Prostate gland (tissue), 2 donors: ENCODE results near the gene PRKCQ. TPM values are rescaled to one million over a fixed set of nuclear protein-coding genes. Genes with fewer than 3 reads are reported as not detected.
A peak's percentile ranks its signal among the peaks of the same experiment; 100 is the strongest.

Source experiments
- DNase-seq: peaks from one replicate; pipeline ENCODE4 v3.0.0-alpha.2; 2019; ENCODE audit warnings: low spot score
- H3K27ac ChIP-seq, 2 donors: fragments of 200-600 bp; sonication (generic); 2 replicates each; pipeline ENCODE4 v1.5.1; 2017 to 2019
- H3K27me3 ChIP-seq: fragments of 200-600 bp; sonication (generic); replicated peaks from 2 replicates; pipeline ENCODE4 v1.5.1; 2019; ENCODE audit not compliant: insufficient read depth
- H3K36me3 ChIP-seq, 2 donors: fragments of 200-600 bp; sonication (generic); 1 replicate in 1 of 2; 2 replicates in 1 of 2; pipeline versions ENCODE4 v1.5.1 to v1.8.1; 2017 to 2019
- H3K4me1 ChIP-seq: fragments of 200-600 bp; sonication (generic); replicated peaks from 2 replicates; pipeline ENCODE4 v1.5.1; 2019
- H3K4me3 ChIP-seq, 2 donors: fragments of 200-600 bp; sonication (generic); 2 replicates each; pipeline ENCODE4 v1.5.1; 2017 to 2019
- H3K9me3 ChIP-seq: fragments of 200-600 bp; sonication (generic); 2 replicates; pipeline ENCODE4 v1.5.1; 2017
- CTCF ChIP-seq, 4 experiments: fragments of 200-600 bp in 2 of 4; fragments of 450-650 bp in 2 of 4; sonication (generic) in 2 of 4; IDR thresholded peaks; 1 replicate in 3 of 4; 2 replicates in 1 of 4; pipeline ENCODE4 v1.5.1; 2016 to 2019; ENCODE audit warnings: antibody characterized with exemption in 4 of 4, mild to moderate bottlenecking in 2 of 4, moderate library complexity in 2 of 4
- POLR2A ChIP-seq: fragments of 450-650 bp; IDR thresholded peaks from one replicate; pipeline ENCODE4 v1.6.1; 2016; ENCODE audit warnings: antibody characterized with exemption, mild to moderate bottlenecking
- POLR2AphosphoS5 ChIP-seq: sonication (generic); formaldehyde crosslinking; IDR thresholded peaks from one replicate; pipeline ENCODE4 v1.6.1; 2017; ENCODE audit warnings: antibody characterized with exemption
- WGBS: methylation state at CpG from one replicate; pipeline ENCODE4 v1.1.5; 2018; 5-methylcytosine and 5-hydroxymethylcytosine counted together
- intact Hi-C: fragments of 100-400 bp; cut with DNase I; formaldehyde crosslinking; loops from one replicate; pipeline ENCODE4 v1.14.2; 2022
- total RNA-seq, 2 donors: library from RNA; depleted of rRNA; stranded (reverse); fragments of >200 nt; gene quantifications; one replicate each; pipeline ENCODE4 v1.1.0, GENCODE V29; 2016

The PRKCQ gene
- total RNA-seq, 2 donors from 2014 or later = 0.87 to 1.4 TPM

- no peaks in the 10 kb centered on the region for H3K9me3 ChIP-seq
- peak; percentile 49 for DNase-seq
- H3K4me1 ChIP-seq = no peaks in the 10 kb centered on the region
- WGBS = 3% methylated on average over 42 of the region's 56 CpGs
- H3K36me3 ChIP-seq = no peaks in the 10 kb centered on the region
- no peaks in the 10 kb centered on the region for H3K27me3 ChIP-seq
- peak overlapping the region; percentile 48 to 51 for H3K4me3 ChIP-seq
- H3K27ac ChIP-seq = peak overlapping the region; percentile 10 to 53
- intact Hi-C loops = no loop called here
- TF ChIP-seq POLR2A = peak; percentile 11
- peak; percentile 50 to 79 (median 55) for TF ChIP-seq CTCF (IDR thresholded peaks at IDR 0.05)
- TF ChIP-seq POLR2AphosphoS5 = no peak
Measured at GRCh38 chr10:6580279-6581029, 378 bp upstream of the PRKCQ start.

- Histone ChIP-seq H3K36me3 (no peaks in the 10 kb centered on the region), H3K27me3 (no peaks in the 10 kb centered on the region), H3K9me3 (no peaks in the 10 kb centered on the region), H3K4me1 (no peaks in the 10 kb centered on the region), H3K27ac (peak overlapping the region in 1 of 2 donors; percentile 51), H3K4me3 (peak overlapping the region; percentile 48 to 51)
- intact Hi-C loops = no loop called here
- 21% methylated on average over 16 of the region's 16 CpGs for WGBS
- TF ChIP-seq POLR2AphosphoS5 (no peak), POLR2A (no peak), CTCF (IDR thresholded peaks at IDR 0.05) (no peak)
- DNase-seq = no peak
Measured at GRCh38 chr10:6579183-6579903, 733 bp downstream of the PRKCQ start.

GRCh38 chr10:6578795-6579182 is 1.3 kb downstream of the PRKCQ start:
- H3K4me3 ChIP-seq = no peak overlapping the region
- WGBS = 87% methylated on average over 8 of the region's 8 CpGs
- H3K27ac ChIP-seq = no peak overlapping the region
- H3K9me3 ChIP-seq = no peaks in the 10 kb centered on the region
- no peak for DNase-seq
- intact Hi-C loops = no loop called here
- H3K4me1 ChIP-seq = no peaks in the 10 kb centered on the region
- no peaks in the 10 kb centered on the region for H3K36me3 ChIP-seq
- no peaks in the 10 kb centered on the region for H3K27me3 ChIP-seq
- no peak for TF ChIP-seq POLR2AphosphoS5
- TF ChIP-seq POLR2A = no peak
- TF ChIP-seq CTCF (IDR thresholded peaks at IDR 0.05) = no peak

- Histone ChIP-seq H3K36me3 (no peaks in the 10 kb centered on the region), H3K27ac (no peak overlapping the region), H3K9me3 (no peaks in the 10 kb centered on the region), H3K4me1 (no peaks in the 10 kb centered on the region), H3K27me3 (peaks cover 3% of the 10 kb centered on the region), H3K4me3 (no peak overlapping the region)
- WGBS = 85% methylated on average over 11 of the region's 11 CpGs
- DNase-seq = no peak
- intact Hi-C loops = no loop called here
- TF ChIP-seq POLR2AphosphoS5 = no peak
- TF ChIP-seq POLR2A = no peak
- TF ChIP-seq CTCF (IDR thresholded peaks at IDR 0.05) = no peak
Measured at GRCh38 chr10:6578251-6578771, 1.8 kb downstream of the PRKCQ start.
